HS-5 (cell line): ENCODE data around the gene RRAD.
"Not testable (repeated sequence)": the region's sequence is repeated elsewhere in the genome, so short reads cannot be mapped to it uniquely, and the experiment has no call there.

Source experiments
- DNase-seq: peaks from one replicate; pipeline ENCODE4 v3.0.0-alpha.2; 2012; ENCODE audit warnings: low read depth

Gene RRAD

GRCh38 chr16:66925322-66925840, at the start of gene RRAD:
TSS of gene RRAD (minus strand) at chr16:66925535. CDS start at chr16:66925179, 356 bp downstream.
- no peak for DNase-seq

GRCh38 chr16:66974932-66975246, 49.6 kb upstream of the RRAD start:
- DNase-seq: not testable (repeated sequence)

GRCh38 chr16:66974156-66974931, 49.0 kb upstream of the RRAD start:
- not testable (repeated sequence) for DNase-seq

- DNase-seq: no peak
Observed at GRCh38 chr16:66973716-66974115, 48.4 kb upstream of the RRAD start.

GRCh38 chr16:66972983-66973382, 47.6 kb upstream of the RRAD start:
- DNase-seq: no peak

- peak; percentile 64 for DNase-seq
Observed at GRCh38 chr16:66970775-66971720, 45.7 kb upstream of the RRAD start.

- no peak for DNase-seq
Observed at GRCh38 chr16:66968847-66969246, 43.5 kb upstream of the RRAD start.

GRCh38 chr16:66964049-66964448, 38.7 kb upstream of the RRAD start:
- DNase-seq: no peak

GRCh38 chr16:66961914-66962313, 36.6 kb upstream of the RRAD start:
- DNase-seq: no peak

GRCh38 chr16:66961065-66961744, 35.9 kb upstream of the RRAD start, which contains the start of gene CES3:
TSS of gene CES3 (plus strand) at chr16:66961266. CDS start at chr16:66961308, 42 bp downstream.
- DNase-seq: no peak

GRCh38 chr16:66960270-66960669, 34.9 kb upstream of the RRAD start:
- no peak for DNase-seq

GRCh38 chr16:66959704-66960161, 34.4 kb upstream of the RRAD start:
- DNase-seq: no peak

- DNase-seq: no peak
Observed at GRCh38 chr16:66958857-66959703, 33.7 kb upstream of the RRAD start.

- DNase-seq: not testable (repeated sequence)
Observed at GRCh38 chr16:66956154-66956457, 30.8 kb upstream of the RRAD start.

GRCh38 chr16:66955363-66956153, 30.2 kb upstream of the RRAD start:
- DNase-seq: not testable (repeated sequence)

GRCh38 chr16:66954097-66954659, 28.8 kb upstream of the RRAD start:
- no peak for DNase-seq

- DNase-seq: no peak
Observed at GRCh38 chr16:66953462-66954096, 28.2 kb upstream of the RRAD start.

GRCh38 chr16:66952430-66953110, 27.2 kb upstream of the RRAD start:
- no peak for DNase-seq
